Neural cell (in vitro differentiated cells): ENCODE measurements around the gene TBC1D8. TPM values are rescaled to one million over a fixed set of nuclear protein-coding genes. Genes with fewer than 3 reads are reported as not detected.

Experiments used
- H2AFZ ChIP-seq: fragments of 200-600, 300-800 bp; sonication (generic), shearing (Covaris generic); 2 replicates; pipeline ENCODE4 v1.6.0; 2014; ENCODE audit warnings: low read depth, mild to moderate bottlenecking, antibody characterized with exemption, low read length, moderate library complexity
- H3F3A ChIP-seq: fragments of 200-600 bp; shearing (Covaris generic); 2 replicates; pipeline ENCODE4 v1.6.1; 2016; ENCODE audit warnings: mild to moderate bottlenecking, moderate library complexity, mixed read lengths, antibody characterized with exemption, low read length; ENCODE audit not compliant: insufficient read depth, poor library complexity, severe bottlenecking
- H3K27ac ChIP-seq: fragments of 200-600, 300-800 bp; sonication (generic), shearing (Covaris generic); 2 replicates; pipeline ENCODE4 v1.5.1; 2014; ENCODE audit warnings: mild to moderate bottlenecking, low read length, moderate library complexity
- H3K27me3 ChIP-seq: fragments of 300-800, 200-600 bp; sonication (generic), shearing (Covaris generic); 2 replicates; pipeline ENCODE4 v1.6.0; 2014; ENCODE audit warnings: mild to moderate bottlenecking, low read depth, low read length, moderate library complexity; ENCODE audit not compliant: insufficient read depth
- H3K36me3 ChIP-seq: fragments of 300-800, 200-600 bp; sonication (generic), shearing (Covaris generic); 2 replicates; pipeline ENCODE4 v1.5.1; 2014; ENCODE audit warnings: mild to moderate bottlenecking, antibody characterized with exemption, low read length, moderate library complexity; ENCODE audit not compliant: insufficient read depth
- H3K4me2 ChIP-seq: fragments of 300-800, 200-600 bp; sonication (generic), shearing (Covaris generic); 2 replicates; pipeline ENCODE4 v1.6.0; 2014; ENCODE audit warnings: mild to moderate bottlenecking, low read length
- H3K4me3 ChIP-seq: fragments of 300-800, 200-600 bp; sonication (generic), shearing (Covaris generic); 2 replicates; pipeline ENCODE4 v1.5.1; 2014; ENCODE audit warnings: mild to moderate bottlenecking, low read length, moderate library complexity
- H3K79me2 ChIP-seq: fragments of 200-600 bp; shearing (Covaris generic); replicated peaks from 2 replicates; pipeline ENCODE4 v1.6.0; 2014; ENCODE audit warnings: mild to moderate bottlenecking, low read length, moderate library complexity; ENCODE audit not compliant: insufficient read depth
- H3K9ac ChIP-seq: fragments of 300-800, 200-600 bp; sonication (generic), shearing (Covaris generic); 2 replicates; pipeline ENCODE4 v1.6.1; 2016; ENCODE audit warnings: mild to moderate bottlenecking, low read length, mixed read lengths
- H3K9me2 ChIP-seq: fragments of 200-600 bp; shearing (Covaris generic); 2 replicates; pipeline ENCODE4 v1.6.1; 2016; ENCODE audit warnings: mild to moderate bottlenecking, low read length, mixed read lengths; ENCODE audit not compliant: insufficient read depth
- H3K9me3 ChIP-seq: fragments of 200-600, 300-800 bp; sonication (generic), shearing (Covaris generic); 2 replicates; pipeline ENCODE4 v1.6.1; 2016; ENCODE audit warnings: mild to moderate bottlenecking, mixed run types, low read length, moderate library complexity, mixed read lengths
- H4K20me1 ChIP-seq: fragments of 200-600 bp; shearing (Covaris generic); 2 replicates; pipeline ENCODE4 v1.6.1; 2016; ENCODE audit warnings: mild to moderate bottlenecking, mixed run types; ENCODE audit not compliant: insufficient read depth
- EP300 ChIP-seq: fragments of 450-650 bp; conservative IDR thresholded peaks from 2 replicates; pipeline ENCODE4 v1.6.1; 2014; ENCODE audit warnings: antibody characterized with exemption, mild to moderate bottlenecking, moderate library complexity; ENCODE audit not compliant: poor library complexity, severe bottlenecking
- EZH2 ChIP-seq: fragments of 200-600, 300-800 bp; shearing (Covaris generic), sonication (generic); IDR thresholded peaks from 2 replicates; pipeline ENCODE4 v1.6.1; 2014; ENCODE audit warnings: antibody characterized with exemption, low read length, borderline replicate concordance, mild to moderate bottlenecking; ENCODE audit not compliant: insufficient read depth, poor library complexity, severe bottlenecking
- MXI1 ChIP-seq: fragments of 450-650 bp; conservative IDR thresholded peaks from 2 replicates; pipeline ENCODE4 v1.6.1; 2014; ENCODE audit warnings: antibody characterized with exemption, mild to moderate bottlenecking; ENCODE audit not compliant: poor library complexity, severe bottlenecking
- POLR2AphosphoS5 ChIP-seq: IDR thresholded peaks from 2 replicates; pipeline ENCODE4 v1.6.1; 2012
- RAD21 ChIP-seq: fragments of 450-650 bp; conservative IDR thresholded peaks from 2 replicates; pipeline ENCODE4 v1.6.1; 2014; ENCODE audit warnings: antibody characterized with exemption, mild to moderate bottlenecking, moderate library complexity
- SMC3 ChIP-seq: fragments of 450-650 bp; conservative IDR thresholded peaks from 2 replicates; pipeline ENCODE4 v1.6.1; 2014; ENCODE audit warnings: antibody characterized with exemption, mild to moderate bottlenecking, moderate library complexity; ENCODE audit not compliant: poor library complexity
- TAF1 ChIP-seq: IDR thresholded peaks from 2 replicates; pipeline ENCODE4 v1.6.1; 2012; ENCODE audit warnings: low read depth
- polyA plus RNA-seq: library from polyadenylated mRNA; depleted of rRNA; stranded (reverse); fragments of >200 nt; gene quantifications from 2 replicates; pipeline ENCODE4 v1.2.3, GENCODE V29; 2014
- TF ChIP-seq, protein P1 (sequence below): IDR thresholded peaks from 2 replicates; pipeline ENCODE4 v1.6.1; 2012; ENCODE audit warnings: borderline replicate concordance
- TF ChIP-seq, protein P2 (sequence below): fragments of 450-650 bp; IDR thresholded peaks from 2 replicates; pipeline ENCODE4 v1.5.1; 2014; ENCODE audit warnings: antibody characterized with exemption, mild to moderate bottlenecking, moderate library complexity; ENCODE audit not compliant: poor library complexity, severe bottlenecking

Gene TBC1D8
- polyA plus RNA-seq, 1 donor from 2014 or later, result 5.3 TPM

DNA sequence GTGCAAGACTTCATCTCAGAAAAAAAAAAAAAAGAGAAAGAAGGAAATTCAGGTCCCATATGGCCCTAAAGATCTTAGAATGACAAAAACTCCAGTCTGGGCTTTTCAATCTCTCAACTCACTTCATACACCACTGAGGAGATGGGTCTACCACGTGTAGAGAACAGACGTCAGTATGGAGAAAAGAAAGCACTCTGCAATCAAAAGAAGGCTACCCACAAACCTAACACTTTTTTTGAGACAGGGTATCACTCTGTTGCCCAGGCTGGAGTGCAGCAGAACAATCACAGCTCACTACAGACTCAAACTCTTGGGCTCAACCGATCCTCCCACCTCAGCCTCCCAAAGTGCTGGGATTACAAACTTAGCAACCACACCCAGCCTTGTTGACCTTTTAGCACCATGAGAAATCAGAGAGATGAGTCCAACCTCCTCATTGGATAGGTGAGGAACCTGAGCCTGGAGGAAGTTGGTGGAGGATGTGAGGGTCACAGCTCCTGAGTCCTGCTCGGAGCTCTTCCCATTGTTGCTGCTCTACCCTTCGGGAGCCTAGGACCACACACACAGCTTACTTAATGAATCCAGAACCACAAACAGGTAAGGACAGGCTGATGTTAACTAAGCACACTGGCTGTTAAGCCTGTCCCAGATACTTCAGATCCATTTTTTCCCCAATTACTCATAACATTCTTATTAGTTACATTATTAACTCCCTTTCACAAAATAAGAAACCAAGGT, 23.7 kb downstream of the TBC1D8 start:
- no peak overlapping the region for H2AFZ ChIP-seq
- no peaks in the 10 kb centered on the region for H3K36me3 ChIP-seq
- H3K79me2 ChIP-seq, result no peaks in the 10 kb centered on the region
- no peaks in the 10 kb centered on the region for H3K9me2 ChIP-seq
- H3K4me3 ChIP-seq, result no peak overlapping the region
- no peak overlapping the region for H3K4me2 ChIP-seq
- TF ChIP-seq TAF1, result no peak
- TF ChIP-seq MXI1, result no peak
- no peak for TF ChIP-seq EZH2
- TF ChIP-seq, protein P1, sequence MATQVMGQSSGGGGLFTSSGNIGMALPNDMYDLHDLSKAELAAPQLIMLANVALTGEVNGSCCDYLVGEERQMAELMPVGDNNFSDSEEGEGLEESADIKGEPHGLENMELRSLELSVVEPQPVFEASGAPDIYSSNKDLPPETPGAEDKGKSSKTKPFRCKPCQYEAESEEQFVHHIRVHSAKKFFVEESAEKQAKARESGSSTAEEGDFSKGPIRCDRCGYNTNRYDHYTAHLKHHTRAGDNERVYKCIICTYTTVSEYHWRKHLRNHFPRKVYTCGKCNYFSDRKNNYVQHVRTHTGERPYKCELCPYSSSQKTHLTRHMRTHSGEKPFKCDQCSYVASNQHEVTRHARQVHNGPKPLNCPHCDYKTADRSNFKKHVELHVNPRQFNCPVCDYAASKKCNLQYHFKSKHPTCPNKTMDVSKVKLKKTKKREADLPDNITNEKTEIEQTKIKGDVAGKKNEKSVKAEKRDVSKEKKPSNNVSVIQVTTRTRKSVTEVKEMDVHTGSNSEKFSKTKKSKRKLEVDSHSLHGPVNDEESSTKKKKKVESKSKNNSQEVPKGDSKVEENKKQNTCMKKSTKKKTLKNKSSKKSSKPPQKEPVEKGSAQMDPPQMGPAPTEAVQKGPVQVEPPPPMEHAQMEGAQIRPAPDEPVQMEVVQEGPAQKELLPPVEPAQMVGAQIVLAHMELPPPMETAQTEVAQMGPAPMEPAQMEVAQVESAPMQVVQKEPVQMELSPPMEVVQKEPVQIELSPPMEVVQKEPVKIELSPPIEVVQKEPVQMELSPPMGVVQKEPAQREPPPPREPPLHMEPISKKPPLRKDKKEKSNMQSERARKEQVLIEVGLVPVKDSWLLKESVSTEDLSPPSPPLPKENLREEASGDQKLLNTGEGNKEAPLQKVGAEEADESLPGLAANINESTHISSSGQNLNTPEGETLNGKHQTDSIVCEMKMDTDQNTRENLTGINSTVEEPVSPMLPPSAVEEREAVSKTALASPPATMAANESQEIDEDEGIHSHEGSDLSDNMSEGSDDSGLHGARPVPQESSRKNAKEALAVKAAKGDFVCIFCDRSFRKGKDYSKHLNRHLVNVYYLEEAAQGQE, result no peak
- TF ChIP-seq POLR2AphosphoS5, result no peak
- TF ChIP-seq EP300, result no peak
- no peak for TF ChIP-seq SMC3
- TF ChIP-seq, protein P2, sequence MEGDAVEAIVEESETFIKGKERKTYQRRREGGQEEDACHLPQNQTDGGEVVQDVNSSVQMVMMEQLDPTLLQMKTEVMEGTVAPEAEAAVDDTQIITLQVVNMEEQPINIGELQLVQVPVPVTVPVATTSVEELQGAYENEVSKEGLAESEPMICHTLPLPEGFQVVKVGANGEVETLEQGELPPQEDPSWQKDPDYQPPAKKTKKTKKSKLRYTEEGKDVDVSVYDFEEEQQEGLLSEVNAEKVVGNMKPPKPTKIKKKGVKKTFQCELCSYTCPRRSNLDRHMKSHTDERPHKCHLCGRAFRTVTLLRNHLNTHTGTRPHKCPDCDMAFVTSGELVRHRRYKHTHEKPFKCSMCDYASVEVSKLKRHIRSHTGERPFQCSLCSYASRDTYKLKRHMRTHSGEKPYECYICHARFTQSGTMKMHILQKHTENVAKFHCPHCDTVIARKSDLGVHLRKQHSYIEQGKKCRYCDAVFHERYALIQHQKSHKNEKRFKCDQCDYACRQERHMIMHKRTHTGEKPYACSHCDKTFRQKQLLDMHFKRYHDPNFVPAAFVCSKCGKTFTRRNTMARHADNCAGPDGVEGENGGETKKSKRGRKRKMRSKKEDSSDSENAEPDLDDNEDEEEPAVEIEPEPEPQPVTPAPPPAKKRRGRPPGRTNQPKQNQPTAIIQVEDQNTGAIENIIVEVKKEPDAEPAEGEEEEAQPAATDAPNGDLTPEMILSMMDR, result no peak
- no peak for TF ChIP-seq RAD21
- H3K9me3 ChIP-seq, result no peaks in the 10 kb centered on the region
- no peaks in the 10 kb centered on the region for H3F3A ChIP-seq
- H3K27me3 ChIP-seq, result no peaks in the 10 kb centered on the region
- H3K27ac ChIP-seq, result no peak overlapping the region
- no peaks in the 10 kb centered on the region for H4K20me1 ChIP-seq
- no peak overlapping the region for H3K9ac ChIP-seq

DNA sequence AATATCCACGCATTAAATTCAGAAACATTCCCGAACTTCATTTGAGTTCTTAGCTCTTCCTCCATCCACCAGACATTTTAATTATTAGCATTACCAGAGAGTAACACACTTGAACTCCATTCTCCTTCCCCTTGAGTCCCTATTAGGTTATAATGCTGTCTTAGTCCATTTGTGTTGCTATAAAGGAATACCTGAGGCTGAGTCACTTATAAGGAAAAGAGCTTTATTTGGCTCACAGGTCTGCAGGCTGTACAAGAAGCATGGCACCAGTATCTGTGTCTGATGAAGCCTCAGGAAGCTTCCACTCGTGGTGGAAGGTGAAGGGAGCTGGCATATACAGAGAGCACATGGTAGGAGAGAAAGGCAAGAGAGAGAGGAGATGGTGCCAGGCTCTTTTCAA, 25.4 kb downstream of the TBC1D8 start:
- Histone ChIP-seq H3K4me2 (no peak overlapping the region), H3K36me3 (no peaks in the 10 kb centered on the region)
- no peak for TF ChIP-seq MXI1
- no peak for TF ChIP-seq EP300
- no peak for TF ChIP-seq SMC3
- TF ChIP-seq, protein P1, result no peak
- TF ChIP-seq, protein P2, result no peak

More for the DNA sequence above, 25.4 kb downstream of the TBC1D8 start:
- Histone ChIP-seq H3F3A (no peaks in the 10 kb centered on the region), H3K9me3 (no peaks in the 10 kb centered on the region), H2AFZ (no peak overlapping the region), H3K9ac (no peak overlapping the region), H4K20me1 (no peaks in the 10 kb centered on the region), H3K79me2 (no peaks in the 10 kb centered on the region), H3K27ac (no peak overlapping the region), H3K4me3 (no peak overlapping the region), H3K27me3 (no peaks in the 10 kb centered on the region), H3K9me2 (no peaks in the 10 kb centered on the region)
